ENCODE data around the gene DIAPH3.

Gene DIAPH3

DNA sequence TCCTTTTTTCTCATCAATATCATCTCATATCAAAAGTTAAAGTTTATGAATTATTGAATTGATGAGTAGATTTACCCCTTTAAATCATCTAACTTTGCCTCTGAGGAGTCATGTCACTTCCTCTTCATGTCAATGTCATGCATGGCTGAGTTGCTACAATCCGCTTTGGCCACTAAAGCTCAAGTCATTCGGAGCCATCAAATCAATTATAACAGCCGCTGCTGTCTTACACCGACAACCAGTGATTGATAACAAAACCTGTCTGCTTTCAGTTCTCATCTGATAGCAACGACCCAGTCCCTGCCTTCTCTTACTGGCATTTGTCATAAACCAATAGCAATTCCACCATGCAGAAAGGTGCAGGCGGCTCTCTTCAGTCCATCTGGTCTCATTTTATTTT, 429.3 kb downstream of the DIAPH3 start:
- H3K27ac ChIP-seq (ENCODE audit: low read depth, low read length): no peak overlapping the region
- H3K4me3 ChIP-seq (ENCODE audit: low read depth, low read length): no peak overlapping the region
- no peaks in the 10 kb centered on the region for H3K27me3 ChIP-seq (ENCODE audit: control insufficient read depth, insufficient read depth, low read length)
- no peaks in the 10 kb centered on the region for H3K36me3 ChIP-seq (ENCODE audit: control insufficient read depth, insufficient read depth, low read length)
- H3K4me1 ChIP-seq (ENCODE audit: control insufficient read depth, insufficient read depth, low read length): no peaks in the 10 kb centered on the region
- H3K9ac ChIP-seq (ENCODE audit: low read length): no peak overlapping the region
- no peaks in the 10 kb centered on the region for H3K9me3 ChIP-seq (ENCODE audit: control insufficient read depth, insufficient read depth, low read depth, low read length)

DNA sequence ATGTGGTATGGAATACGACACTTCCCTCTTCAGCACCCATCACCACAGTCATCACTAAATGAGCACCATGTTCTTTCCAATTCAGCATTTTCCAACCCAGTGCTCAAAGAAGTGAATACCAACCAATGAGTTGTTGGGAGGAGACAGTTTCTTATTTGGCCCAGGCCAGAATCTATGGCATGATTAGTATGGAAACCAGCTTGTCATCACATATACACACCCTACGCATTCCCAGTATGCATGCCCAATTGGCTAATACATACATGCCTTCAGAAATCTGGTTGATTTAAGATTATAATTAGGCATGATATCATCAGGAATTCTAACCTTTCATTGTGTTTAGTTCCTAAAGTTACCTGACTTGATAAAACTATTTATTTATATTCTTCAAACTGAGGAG, 430.0 kb downstream of the DIAPH3 start:
- no peaks in the 10 kb centered on the region for H3K27me3 ChIP-seq (ENCODE audit: control insufficient read depth, insufficient read depth, low read length)
- H3K4me3 ChIP-seq (ENCODE audit: low read depth, low read length): no peak overlapping the region
- no peaks in the 10 kb centered on the region for H3K4me1 ChIP-seq (ENCODE audit: control insufficient read depth, insufficient read depth, low read length)
- no peak overlapping the region for H3K27ac ChIP-seq (ENCODE audit: low read depth, low read length)
- no peaks in the 10 kb centered on the region for H3K9me3 ChIP-seq (ENCODE audit: control insufficient read depth, insufficient read depth, low read depth, low read length)
- no peaks in the 10 kb centered on the region for H3K36me3 ChIP-seq (ENCODE audit: control insufficient read depth, insufficient read depth, low read length)
- H3K9ac ChIP-seq (ENCODE audit: low read length): no peak overlapping the region

DNA sequence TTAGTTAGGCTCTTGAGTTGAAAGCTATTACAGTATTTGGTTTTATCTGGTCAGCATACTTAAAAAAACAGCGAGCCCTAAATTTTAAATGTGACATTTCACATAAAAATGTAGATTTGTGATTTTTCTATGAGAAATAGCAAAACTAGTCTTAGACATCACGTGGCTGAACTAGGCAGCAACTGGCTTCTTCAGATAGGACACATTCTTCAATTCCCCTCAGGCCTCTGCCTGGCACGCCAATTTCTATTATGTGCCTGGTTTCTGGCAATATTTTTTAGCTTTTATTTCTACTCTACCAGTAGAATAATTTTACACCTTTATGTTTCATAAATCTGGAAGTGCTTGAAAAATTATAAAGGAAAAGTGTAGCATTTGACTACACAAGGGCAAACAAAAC, 433.7 kb downstream of the DIAPH3 start:
- Histone ChIP-seq H3K27ac (ENCODE audit: low read depth, low read length) (no peak overlapping the region), H3K4me3 (ENCODE audit: low read depth, low read length) (no peak overlapping the region), H3K9ac (ENCODE audit: low read length) (no peak overlapping the region), H3K4me1 (ENCODE audit: control insufficient read depth, insufficient read depth, low read length) (no peaks in the 10 kb centered on the region), H3K27me3 (ENCODE audit: control insufficient read depth, insufficient read depth, low read length) (no peaks in the 10 kb centered on the region), H3K36me3 (ENCODE audit: control insufficient read depth, insufficient read depth, low read length) (no peaks in the 10 kb centered on the region), H3K9me3 (ENCODE audit: control insufficient read depth, insufficient read depth, low read depth, low read length) (no peaks in the 10 kb centered on the region)

DNA sequence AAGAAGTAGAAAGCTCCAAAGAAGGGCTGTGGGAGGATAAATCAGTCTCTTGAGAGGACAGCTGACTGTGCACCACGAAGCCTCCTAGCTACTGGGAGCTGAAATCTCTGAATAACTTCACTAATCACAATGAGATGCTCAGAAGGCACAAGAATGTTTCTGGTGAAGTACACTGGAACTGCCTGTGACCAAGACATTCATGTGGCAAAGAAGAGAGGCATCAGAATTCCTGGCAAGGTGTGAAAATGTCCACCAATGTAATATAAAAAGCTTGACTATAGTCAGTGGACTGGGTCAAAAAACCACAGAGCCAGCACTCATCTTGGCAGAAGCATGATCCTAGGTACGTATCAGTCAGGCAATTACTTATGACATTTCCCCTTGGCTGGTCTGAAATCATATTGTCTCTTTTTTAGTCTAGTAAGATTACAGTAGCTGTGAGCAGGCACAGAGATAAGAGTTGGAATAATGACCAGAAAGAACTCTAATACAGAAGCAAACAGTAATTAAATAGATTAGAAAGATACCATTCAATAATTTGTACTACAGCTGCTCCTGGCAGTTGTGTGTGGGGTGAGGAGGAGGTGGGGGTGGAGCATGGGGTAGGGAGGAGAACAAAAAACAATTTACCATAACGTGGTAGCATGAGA, 434.7 kb downstream of the DIAPH3 start:
- Histone ChIP-seq H3K27me3 (ENCODE audit: control insufficient read depth, insufficient read depth, low read length) (no peaks in the 10 kb centered on the region), H3K27ac (ENCODE audit: low read depth, low read length) (no peak overlapping the region), H3K4me3 (ENCODE audit: low read depth, low read length) (no peak overlapping the region), H3K36me3 (ENCODE audit: control insufficient read depth, insufficient read depth, low read length) (no peaks in the 10 kb centered on the region), H3K4me1 (ENCODE audit: control insufficient read depth, insufficient read depth, low read length) (no peaks in the 10 kb centered on the region), H3K9me3 (ENCODE audit: control insufficient read depth, insufficient read depth, low read depth, low read length) (no peaks in the 10 kb centered on the region), H3K9ac (ENCODE audit: low read length) (no peak overlapping the region)

DNA sequence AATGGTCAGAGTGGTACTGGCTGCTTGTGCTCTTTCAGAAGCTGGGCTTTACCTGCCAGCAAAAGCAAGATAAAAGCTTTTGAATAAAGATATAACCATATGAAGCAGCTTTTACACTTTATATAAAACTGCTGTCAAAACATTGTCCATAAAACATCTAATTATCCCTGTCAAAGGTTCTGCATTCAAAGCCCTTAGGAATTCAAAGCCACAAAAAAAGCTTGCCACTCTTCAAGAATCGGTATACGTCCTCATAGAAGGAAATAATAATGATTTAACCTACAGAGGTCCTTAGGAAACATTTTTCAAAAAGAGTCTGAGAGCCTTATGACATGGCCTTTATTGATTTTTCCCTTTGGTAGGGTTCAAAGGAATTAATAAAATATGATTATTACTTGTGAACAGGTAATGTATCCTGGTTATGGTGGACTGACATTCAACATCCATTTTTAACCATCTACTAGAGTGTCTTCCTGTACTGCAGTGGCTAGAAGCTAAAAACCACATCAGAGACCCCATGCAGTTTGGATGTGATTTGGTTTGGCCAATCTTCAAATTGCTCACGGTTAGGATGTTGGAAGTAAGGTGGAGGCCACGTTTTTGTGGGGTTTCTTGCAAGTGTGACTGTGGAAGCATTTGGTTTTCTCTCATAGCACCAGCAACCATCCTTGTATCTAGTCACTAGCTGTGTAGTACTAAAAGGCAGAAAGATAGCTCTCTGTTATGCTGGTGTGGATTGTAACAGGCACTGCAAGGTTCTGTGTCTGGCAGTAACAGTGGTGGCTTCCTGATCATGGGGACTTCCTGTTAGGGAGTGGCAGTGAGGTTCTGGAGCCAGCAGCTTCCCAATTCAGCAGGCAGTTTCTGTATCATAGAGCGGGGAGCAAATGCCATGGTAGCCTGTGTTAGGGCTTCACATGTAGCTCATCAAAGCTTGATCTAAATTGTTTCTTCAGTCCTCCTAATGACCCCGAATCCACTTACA, 441.5 kb downstream of the DIAPH3 start:
- Histone ChIP-seq H3K9ac (ENCODE audit: low read length) (no peak overlapping the region), H3K36me3 (ENCODE audit: control insufficient read depth, insufficient read depth, low read length) (no peaks in the 10 kb centered on the region), H3K9me3 (ENCODE audit: control insufficient read depth, insufficient read depth, low read depth, low read length) (no peaks in the 10 kb centered on the region), H3K4me1 (ENCODE audit: control insufficient read depth, insufficient read depth, low read length) (peaks cover 6% of the 10 kb centered on the region; the same call in 1 of the 2 replicates), H3K27me3 (ENCODE audit: control insufficient read depth, insufficient read depth, low read length) (no peaks in the 10 kb centered on the region), H3K27ac (ENCODE audit: low read depth, low read length) (no peak overlapping the region), H3K4me3 (ENCODE audit: low read depth, low read length) (no peak overlapping the region)

DNA sequence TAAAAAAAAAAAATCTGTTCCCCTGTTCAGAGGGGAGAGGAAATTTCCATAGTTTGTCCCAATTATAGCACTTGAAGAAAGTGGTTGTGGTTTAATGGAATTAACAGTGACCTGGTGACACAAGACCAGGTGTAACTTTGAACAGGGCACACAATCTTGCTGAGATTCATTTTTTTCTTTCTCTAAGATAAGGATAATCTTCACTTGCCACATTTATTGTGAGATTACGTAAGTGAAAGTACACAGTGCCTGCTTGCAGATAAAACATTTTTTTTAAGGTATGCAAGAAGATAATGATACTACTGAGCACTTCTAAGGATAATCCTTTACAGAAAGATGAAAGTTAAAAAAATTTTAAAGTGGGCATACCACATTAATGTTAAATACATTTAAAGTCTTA, 448.1 kb downstream of the DIAPH3 start:
- Histone ChIP-seq H3K4me1 (ENCODE audit: control insufficient read depth, insufficient read depth, low read length) (peaks cover 3% of the 10 kb centered on the region; the same call in 1 of the 2 replicates), H3K4me3 (ENCODE audit: low read depth, low read length) (no peak overlapping the region), H3K27me3 (ENCODE audit: control insufficient read depth, insufficient read depth, low read length) (no peaks in the 10 kb centered on the region), H3K9me3 (ENCODE audit: control insufficient read depth, insufficient read depth, low read depth, low read length) (no peaks in the 10 kb centered on the region), H3K36me3 (ENCODE audit: control insufficient read depth, insufficient read depth, low read length) (no peaks in the 10 kb centered on the region), H3K9ac (ENCODE audit: low read length) (no peak overlapping the region), H3K27ac (ENCODE audit: low read depth, low read length) (no peak overlapping the region)

DNA sequence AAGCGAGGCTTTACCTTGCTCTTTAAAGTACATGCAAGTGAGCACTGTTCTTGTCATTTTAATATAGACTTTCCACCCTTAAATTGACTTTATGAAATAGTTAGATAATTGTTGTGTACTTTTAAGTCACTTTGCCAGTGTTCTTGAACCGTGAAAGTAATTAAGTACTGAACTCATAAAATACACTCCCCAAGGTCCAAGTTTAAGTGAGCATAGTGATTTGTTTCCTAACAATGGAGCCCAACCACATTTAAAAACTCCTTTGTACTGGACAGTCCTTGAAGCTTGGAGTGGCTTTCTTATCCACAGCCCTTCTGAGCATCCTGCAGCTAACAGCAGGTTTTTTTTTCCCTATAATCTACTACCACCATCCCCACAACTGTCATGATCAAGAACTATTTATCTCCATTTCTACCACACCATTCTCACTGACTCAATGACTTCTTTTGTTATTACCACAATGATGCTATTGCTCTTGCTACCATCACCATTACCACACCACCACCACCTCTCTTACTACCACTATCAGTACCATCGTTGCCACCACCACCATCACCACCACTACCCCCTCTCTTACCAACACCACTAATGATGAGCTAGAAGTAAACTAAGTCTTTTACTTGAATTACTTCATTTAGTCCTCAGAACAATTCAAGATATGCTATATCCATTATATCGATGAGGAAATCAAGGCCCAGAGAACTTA, 452.6 kb downstream of the DIAPH3 start:
- Histone ChIP-seq H3K27me3 (ENCODE audit: control insufficient read depth, insufficient read depth, low read length) (no peaks in the 10 kb centered on the region), H3K9ac (ENCODE audit: low read length) (no peak overlapping the region), H3K4me3 (ENCODE audit: low read depth, low read length) (no peak overlapping the region), H3K27ac (ENCODE audit: low read depth, low read length) (no peak overlapping the region), H3K36me3 (ENCODE audit: control insufficient read depth, insufficient read depth, low read length) (no peaks in the 10 kb centered on the region), H3K4me1 (ENCODE audit: control insufficient read depth, insufficient read depth, low read length) (peaks cover 3% of the 10 kb centered on the region; the same call in 1 of the 2 replicates), H3K9me3 (ENCODE audit: control insufficient read depth, insufficient read depth, low read depth, low read length) (no peaks in the 10 kb centered on the region)

DNA sequence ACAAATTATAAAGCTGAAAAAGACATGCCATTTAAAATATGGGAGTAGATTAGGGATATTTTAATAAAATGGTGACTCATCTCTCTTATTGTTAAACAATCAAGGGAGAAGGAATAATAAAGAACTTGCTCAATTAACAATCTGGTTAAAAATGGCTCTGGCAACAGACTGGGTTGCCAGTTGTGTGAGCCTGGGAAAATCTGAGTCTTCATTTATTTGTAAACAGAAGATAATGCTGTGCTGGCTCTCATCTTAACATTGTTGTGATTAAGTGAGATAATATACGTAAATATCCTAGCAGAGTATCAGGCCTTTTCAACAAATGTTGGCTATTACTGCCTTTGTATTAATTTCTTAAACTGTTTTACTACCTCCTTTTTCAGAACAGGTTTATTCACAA, 453.3 kb downstream of the DIAPH3 start:
- H3K9ac ChIP-seq (ENCODE audit: low read length): no peak overlapping the region
- peaks cover 3% of the 10 kb centered on the region; the same call in 1 of the 2 replicates for H3K4me1 ChIP-seq (ENCODE audit: control insufficient read depth, insufficient read depth, low read length)
- no peaks in the 10 kb centered on the region for H3K9me3 ChIP-seq (ENCODE audit: control insufficient read depth, insufficient read depth, low read depth, low read length)
- H3K27ac ChIP-seq (ENCODE audit: low read depth, low read length): peak overlapping the region; percentile 46; the same call in 1 of the 2 replicates
- no peak overlapping the region for H3K4me3 ChIP-seq (ENCODE audit: low read depth, low read length)
- H3K27me3 ChIP-seq (ENCODE audit: control insufficient read depth, insufficient read depth, low read length): no peaks in the 10 kb centered on the region
- H3K36me3 ChIP-seq (ENCODE audit: control insufficient read depth, insufficient read depth, low read length): no peaks in the 10 kb centered on the region

DNA sequence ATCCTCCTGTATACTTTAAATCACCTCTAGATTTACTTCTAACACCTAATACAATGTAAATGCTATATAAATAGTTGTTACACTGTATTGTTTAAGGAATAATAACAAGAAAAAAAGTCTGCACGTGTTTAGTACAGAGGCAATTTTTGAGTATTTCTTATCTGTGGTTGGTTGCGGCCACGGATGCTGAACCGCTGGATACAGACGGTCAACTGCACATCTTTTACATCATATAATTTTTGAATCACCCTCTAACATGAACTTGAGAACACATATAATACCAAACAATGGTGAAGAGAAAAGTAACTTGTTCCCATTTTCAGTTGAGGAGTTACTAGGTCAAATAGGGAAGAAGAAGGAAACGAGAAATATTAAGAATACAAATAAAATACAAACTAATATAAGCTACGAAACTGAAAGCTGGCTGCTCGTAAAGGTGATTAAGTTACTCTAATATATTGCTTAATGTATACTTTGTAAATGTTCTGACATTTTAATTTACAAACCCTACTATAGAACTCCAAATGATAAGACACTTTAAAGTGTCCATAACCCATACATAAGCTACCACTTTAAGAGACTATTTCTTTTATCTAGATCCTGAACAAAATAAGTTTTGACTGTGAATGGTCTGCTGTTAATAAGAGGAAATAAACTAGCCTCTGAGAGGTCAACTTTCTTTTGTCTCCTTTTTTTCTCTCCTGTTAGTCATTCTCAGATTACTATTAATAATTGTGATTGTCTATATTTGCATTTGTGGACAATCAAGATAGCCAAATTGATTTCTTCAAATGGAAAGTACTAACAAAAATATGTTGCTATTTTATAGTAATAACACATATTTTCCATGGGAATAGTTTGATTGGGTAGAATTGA, 457.4 kb downstream of the DIAPH3 start:
- Histone ChIP-seq H3K4me1 (ENCODE audit: control insufficient read depth, insufficient read depth, low read length) (peaks cover 3% of the 10 kb centered on the region; the same call in 1 of the 2 replicates), H3K27ac (ENCODE audit: low read depth, low read length) (no peak overlapping the region), H3K9ac (ENCODE audit: low read length) (no peak overlapping the region), H3K4me3 (ENCODE audit: low read depth, low read length) (no peak overlapping the region), H3K36me3 (ENCODE audit: control insufficient read depth, insufficient read depth, low read length) (no peaks in the 10 kb centered on the region), H3K9me3 (ENCODE audit: control insufficient read depth, insufficient read depth, low read depth, low read length) (no peaks in the 10 kb centered on the region), H3K27me3 (ENCODE audit: control insufficient read depth, insufficient read depth, low read length) (no peaks in the 10 kb centered on the region)

DNA sequence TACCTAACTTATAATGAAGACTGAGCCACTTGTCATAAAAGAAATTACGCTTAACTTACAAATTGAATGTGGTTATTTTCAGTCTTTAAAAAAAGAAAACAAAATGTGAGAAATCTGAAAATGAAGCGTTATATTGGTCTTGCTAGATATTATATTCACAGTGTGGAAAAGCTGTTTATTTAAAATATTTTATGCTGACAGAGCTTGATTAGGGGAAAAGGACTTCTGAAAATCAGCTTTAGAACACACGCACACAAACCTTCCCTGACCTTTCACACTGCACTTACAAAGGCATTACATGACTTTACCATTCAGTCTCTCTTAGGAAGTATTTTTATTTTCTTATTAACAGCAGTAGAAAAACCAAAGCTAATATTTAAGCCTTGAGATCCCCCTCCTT, 461.5 kb downstream of the DIAPH3 start:
- Histone ChIP-seq H3K27me3 (ENCODE audit: control insufficient read depth, insufficient read depth, low read length) (no peaks in the 10 kb centered on the region), H3K4me3 (ENCODE audit: low read depth, low read length) (no peak overlapping the region), H3K9ac (ENCODE audit: low read length) (no peak overlapping the region), H3K9me3 (ENCODE audit: control insufficient read depth, insufficient read depth, low read depth, low read length) (no peaks in the 10 kb centered on the region), H3K27ac (ENCODE audit: low read depth, low read length) (no peak overlapping the region), H3K4me1 (ENCODE audit: control insufficient read depth, insufficient read depth, low read length) (no peaks in the 10 kb centered on the region), H3K36me3 (ENCODE audit: control insufficient read depth, insufficient read depth, low read length) (no peaks in the 10 kb centered on the region)

Measured in HUES6 (cell line).